ENCODE measurements around the gene KCNIP4. TPM values are rescaled to one million over a fixed set of nuclear protein-coding genes. Genes with fewer than 3 reads are reported as not detected.

The KCNIP4 gene
- total and polyA plus RNA-seq, 2 of the 8 experiments (the other 6 are each of a cell fraction or from before 2014, with no cell fraction given), result 0.06 TPM; not detected in 1

DNA sequence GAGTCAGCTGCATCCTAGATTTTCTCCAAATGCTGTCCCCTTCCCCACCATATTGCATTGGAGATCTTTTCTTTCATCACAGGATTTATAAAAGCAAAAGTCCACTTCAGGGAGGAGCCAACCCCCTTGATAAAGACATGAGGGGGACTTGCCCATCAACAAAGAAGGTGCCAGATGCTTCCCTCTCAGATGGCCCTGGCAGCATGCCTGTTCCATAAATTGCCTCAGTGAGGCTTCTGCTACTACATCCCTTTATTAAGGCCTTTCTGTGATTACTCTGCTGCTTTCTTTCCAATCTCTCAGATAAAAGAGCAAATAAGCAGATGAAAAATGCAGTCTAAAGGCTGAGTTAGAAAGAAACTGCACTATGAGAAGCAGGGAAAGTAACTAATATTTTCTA lies 736.7 kb downstream of the KCNIP4 start (continued):
- no peak for TF ChIP-seq SUZ12 (IDR thresholded peaks at IDR 0.05; ENCODE audit: low read length)
- no peak for TF ChIP-seq SAP30 (IDR thresholded peaks at IDR 0.05; ENCODE audit: insufficient read depth, insufficient replicate concordance, low read length)

All from H1 (cell line).